ENCODE results near the gene SLC12A9.

SLC12A9 gene

DNA sequence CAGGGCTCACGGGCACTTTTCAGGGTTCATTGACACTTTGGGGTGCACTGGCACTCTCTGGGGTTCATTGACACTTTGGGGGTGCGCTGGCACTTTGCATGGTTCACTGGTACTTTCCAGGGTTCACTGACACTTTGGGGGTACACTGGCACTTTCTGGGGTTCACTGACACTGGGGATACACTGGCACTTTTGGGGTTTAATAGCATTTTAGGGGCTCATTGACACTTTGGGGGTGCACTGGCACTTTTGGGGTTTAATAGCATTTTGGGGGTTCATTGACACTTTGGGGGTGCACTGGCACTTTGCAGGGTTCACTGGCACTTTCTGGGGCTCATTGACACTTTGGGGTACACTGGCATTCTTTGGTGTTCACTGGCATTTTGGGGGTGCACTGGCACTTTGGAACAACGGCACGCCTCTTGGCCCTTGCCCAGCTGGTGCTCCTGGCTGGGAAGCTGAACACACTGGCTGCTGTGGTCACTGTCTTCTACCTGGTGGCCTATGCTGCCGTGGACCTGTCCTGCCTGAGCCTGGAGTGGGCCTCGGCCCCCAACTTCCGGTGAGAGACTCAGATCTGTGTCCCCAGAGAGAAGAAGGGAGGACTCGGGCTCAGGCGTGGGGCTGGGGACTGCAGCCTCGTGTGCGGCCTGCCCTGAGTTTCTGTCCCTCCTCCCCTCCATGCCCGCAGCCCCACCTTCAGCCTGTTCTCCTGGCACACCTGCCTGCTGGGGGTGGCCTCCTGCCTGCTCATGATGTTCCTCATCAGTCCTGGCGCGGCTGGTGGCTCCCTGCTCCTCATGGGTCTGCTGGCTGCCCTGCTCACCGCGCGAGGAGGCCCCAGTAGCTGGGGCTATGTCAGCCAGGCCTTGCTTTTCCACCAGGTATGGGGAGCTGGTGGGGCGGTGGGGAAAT, 8.4 kb downstream of the SLC12A9 start:
- no peak for DNase-seq

DNA sequence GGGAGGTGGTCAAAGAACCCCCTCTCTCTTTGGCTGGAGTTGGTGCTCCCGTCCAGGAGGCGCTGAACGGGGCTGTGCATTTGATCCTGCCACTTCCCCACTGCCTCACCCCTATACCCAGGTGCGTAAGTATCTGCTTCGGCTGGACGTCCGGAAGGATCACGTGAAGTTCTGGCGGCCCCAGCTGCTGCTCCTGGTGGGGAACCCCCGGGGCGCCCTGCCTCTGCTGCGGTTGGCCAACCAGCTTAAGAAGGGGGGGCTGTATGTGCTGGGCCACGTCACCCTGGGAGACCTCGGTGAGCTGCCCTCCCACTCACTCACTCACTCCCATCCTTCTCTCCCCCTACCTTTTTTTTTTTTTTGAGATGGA, 9.1 kb downstream of the SLC12A9 start:
- DNase-seq, result no peak

DNA sequence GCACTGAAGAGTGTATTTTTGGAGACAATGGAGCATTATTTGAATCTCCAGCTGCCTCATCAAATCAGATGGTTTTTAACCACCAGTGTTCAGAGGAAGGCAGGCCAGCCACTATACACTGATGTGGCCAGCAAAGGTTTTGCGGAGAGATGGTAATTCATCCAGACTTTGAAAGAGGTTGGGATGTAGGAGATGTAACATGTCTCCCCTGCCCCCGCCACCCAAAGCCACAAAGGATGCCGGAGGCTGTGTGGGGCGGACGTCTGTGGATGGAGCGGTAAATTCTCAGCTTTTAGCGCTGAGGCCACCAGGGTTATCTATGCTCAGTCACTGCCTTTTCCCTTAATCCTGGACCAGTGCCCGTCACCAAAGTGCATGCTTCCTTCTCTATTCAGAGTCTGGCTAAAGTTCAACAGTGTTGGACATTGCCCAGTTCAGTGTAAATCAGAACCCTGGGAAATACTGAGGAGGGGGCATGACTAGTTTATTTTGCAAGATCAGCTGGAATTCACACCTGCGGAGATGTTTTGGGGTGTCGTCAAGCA, 11.0 kb downstream of the SLC12A9 start:
- peak in 6 of 56 donors; percentile 6 to 57 (median 32) for DNase-seq

DNA sequence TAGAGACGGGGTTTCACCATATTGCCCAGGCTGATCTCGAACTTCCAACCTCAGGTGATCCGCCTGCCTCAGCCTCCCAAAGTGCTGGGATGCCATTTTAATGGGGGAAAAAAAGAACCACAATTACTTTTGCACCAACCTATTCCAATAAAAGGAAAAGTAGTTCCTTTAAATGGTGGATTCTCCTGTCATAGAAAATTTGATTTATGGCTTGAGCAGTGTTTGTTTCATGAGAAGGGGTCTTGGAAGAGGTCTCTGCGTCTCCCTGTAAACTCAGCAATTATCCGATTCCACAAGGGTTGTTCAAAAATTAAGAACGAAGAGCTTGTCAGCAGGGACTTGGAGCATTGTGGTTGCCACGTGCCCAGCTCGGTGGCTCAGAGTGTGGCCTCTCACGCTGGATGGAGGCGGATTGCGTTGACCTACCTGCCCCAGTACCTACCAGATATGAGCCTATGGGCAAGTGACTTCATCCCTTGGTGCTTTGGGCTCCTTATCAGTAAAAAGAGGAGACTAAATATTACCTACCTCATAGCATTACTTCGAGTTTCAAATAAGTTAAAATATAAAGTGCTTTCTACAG, 11.8 kb downstream of the SLC12A9 start:
- DNase-seq, result no peak

DNA sequence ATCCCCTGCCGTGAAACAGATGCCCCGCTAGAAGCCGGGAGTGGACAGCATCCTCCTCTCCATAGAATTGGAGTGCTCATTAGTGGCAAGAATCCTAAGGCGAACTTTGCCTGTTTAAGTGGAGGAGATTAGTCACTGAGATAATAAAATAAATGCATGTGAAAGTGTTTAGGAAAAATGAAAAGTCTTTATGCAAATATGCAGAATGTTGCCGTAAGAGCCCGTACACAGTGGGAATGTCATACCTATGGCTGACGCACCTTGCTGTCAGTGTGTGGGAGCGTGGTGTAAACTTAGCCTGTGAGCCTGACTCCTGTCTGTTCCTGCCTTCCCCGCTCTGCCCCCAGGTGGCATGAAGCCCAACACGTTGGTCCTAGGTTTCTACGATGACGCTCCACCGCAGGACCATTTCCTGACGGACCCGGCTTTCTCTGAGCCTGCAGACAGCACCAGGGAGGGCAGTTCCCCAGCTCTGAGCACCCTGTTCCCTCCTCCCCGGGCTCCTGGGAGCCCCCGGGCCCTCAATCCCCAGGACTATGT, 12.9 kb downstream of the SLC12A9 start:
- DNase-seq, result no peak

DNA sequence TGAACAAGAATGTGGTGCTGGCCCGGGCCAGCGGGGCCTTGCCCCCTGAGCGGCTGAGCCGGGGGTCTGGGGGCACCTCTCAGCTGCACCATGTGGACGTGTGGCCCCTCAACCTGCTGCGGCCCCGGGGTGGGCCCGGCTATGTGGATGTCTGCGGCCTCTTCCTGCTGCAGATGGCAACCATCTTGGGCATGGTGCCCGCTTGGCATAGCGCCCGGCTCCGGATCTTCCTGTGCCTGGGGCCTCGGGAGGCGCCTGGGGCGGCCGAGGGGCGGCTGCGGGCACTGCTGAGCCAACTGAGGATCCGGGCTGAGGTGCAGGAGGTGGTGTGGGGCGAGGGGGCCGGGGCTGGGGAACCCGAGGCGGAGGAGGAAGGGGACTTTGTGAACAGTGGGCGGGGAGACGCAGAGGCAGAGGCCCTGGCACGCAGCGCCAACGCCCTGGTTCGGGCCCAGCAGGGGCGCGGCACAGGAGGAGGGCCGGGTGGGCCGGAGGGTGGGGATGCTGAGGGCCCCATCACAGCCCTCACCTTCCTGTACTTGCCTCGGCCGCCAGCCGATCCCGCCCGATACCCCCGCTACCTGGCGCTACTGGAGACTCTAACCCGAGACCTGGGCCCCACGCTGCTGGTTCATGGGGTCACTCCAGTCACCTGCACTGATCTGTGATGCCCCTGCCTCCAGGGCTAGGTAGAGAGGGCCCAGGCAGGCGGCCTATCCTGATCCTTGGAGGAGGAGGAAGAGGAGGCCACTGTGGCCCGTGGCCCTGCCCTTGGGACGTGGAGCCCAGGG, 13.6 kb downstream of the SLC12A9 start:
- peak in 55 of 56 donors; percentile 27 to 94 (median 69) for DNase-seq

DNA sequence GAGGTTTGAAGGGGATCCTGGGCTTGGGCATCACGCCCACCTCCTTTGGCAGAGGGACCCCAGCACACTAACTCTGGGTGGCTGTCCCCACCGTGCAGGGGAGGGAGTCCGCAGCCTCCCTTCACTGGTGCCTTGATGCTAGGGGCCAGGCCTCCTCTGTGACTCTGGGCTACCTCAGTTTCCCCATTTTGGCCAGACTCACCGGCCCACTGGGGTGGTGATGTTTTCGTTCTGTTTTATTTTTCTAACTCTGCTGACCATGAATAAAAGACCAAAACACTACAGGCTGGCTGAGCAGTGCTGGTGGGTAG, 14.2 kb downstream of the SLC12A9 start:
- DNase-seq, result no peak

DNA sequence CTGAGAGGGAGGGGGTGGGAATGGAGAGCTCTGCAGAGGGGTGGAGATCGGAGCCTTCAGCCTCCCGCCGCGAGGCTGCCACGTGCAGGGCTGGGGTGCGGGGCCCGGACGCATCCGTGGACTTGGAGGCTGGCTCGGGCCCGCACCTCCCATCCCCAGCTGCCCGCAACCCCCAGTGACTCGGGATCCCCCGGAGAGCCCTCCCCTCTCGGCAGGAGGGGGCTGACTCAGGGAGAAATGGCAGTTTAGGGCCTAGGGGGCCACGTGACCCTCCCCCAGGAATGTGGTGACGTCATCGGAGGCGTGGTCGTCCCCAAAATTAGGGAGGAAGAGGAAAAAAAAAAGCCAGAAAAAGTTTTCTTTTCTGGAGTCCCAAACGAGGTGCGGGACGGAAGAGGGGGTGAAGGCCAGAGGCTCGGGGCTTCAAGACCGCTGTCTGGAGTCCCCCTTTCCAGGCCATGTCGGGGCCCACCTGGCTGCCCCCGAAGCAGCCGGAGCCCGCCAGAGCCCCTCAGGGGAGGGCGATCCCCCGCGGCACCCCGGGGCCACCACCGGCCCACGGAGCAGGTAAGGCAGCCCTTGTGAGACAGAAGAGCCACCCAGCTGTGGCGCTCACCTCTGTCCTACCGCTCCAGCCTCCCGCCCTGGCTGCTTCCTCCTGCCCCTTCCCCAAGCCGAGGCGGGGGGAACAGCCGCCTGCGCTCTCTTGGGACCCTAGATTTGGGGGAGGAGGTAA, 14.7 kb downstream of the SLC12A9 start, which contains the start of gene TRIP6:
TRIP6 (plus strand) TSS at position 348 of the 736 bp plus-strand sequence; CDS start at position 459, 111 bp downstream.
- peak in 53 of 56 donors; percentile 15 to 88 (median 62) for DNase-seq

DNA sequence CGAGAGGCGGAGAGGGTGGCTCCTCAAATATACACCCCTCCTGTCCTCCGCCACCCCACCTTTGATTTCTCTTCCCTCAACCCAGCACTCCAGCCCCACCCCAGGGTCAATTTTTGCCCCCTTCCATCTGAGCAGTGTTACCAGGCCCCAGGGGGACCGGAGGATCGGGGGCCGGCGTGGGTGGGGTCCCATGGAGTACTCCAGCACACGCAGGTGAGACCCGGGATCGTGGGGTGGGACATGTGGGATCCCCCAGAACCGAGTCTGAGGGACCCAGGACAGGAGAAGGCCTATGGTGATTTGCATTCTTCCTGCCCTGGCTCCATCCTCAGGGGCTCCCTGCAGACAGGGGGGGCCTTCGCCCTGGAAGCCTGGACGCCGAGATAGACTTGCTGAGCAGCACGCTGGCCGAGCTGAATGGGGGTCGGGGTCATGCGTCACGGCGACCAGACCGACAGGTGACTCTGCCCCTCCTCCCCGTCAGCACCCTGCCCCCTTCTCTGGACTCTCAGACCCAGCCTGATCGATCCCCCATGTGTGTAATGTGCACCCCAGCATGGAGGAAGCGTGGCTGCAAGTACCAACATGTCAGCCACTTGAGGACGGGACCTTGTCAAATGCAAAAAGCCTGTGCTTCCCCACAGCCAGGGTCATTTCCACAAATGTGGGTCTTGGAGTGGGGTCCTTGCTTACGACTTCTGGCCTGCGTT, 15.4 kb downstream of the SLC12A9 start:
- DNase-seq, result peak in 2 of 56 donors; percentile 18 to 28

DNA sequence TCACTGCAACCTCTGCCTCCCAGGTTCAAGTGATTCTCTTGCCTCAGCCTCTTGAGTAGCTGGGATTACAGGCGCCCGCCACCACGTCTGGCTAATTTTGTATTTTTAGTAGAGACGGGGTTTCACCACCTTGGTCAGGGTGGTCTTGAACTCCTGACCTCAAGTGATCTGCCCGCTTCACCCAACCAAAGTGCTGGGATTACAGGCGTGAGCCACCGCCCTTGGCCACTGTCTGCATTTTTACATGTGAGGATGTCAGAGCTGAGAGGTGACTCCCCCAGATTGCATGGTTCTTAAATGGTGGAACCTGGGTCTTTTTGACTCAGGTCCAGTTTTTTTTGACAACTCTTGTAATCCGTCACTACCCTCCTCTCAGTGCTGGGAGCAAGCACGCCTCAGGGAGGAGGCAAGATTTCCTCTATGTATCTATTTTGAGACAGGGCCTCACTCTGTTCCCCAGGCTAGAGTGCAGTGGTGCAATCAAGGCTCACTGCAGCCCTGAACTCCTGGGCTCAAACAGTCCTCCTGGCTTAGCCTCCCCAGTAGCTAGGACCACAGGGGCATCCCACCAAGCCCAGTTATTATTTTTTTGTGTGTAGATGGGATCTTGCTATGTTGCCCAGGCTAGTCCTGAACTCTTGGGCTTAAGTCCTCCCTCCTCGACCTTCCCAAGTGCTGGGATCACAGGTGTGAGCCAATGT, 21.2 kb downstream of the SLC12A9 start:
- DNase-seq, result no peak

DNA sequence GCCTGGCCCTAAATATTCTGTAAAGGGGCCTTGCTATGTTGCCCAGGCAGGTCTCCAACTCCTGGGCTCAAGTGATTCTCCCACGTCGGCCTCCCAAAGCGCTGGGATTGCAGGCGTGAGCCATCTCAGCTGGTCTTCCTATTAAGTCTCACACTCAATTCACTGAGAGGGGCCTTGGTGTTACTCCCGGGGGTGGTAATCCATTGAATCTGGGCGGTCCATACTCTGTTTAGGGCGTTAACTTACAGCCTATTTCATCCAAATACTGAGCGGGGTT, 21.7 kb downstream of the SLC12A9 start:
- DNase-seq, result peak in 2 of 56 donors; percentile 48 to 50

DNA sequence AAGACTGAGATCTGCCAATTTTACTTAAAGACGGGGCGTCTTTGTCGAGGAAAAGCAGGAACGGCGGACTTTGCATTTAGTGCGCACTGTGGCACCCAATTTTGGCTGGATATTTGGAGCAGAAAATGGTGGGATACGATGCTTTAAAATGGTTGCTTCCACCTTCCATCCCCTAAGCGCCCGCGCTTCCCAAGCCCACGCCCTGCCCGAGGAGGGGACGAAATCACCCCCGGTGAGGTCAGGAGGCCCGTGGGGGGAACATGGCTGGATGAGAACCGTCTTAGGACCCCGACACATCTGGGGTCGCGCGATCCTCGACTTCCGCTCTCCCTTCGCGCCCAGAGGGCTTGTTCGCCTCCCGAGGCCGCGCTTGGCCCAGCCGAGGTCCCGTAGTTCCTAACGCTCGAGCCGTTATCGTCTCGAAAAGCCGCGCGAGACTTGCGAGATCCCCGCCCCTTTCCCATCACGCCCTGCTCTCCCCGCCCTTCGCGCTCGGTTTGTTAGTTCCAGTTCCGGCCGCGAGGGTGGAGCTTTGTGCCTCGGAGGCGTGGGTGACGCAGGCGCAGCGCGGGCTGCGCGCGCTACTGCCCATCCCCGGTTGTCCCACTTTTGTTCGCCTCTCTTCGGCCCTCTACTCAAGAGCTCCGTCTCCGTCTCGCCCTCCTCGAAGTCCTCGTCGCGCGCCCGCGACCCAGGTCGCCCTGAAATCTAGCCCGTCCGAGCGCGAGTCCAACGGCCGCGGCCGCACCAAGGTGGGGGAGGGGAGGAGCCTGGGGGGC, 22.3 kb downstream of the SLC12A9 start, which contains the start of gene SRRT:
SRRT (plus strand) TSS at position 527 of the 779 bp plus-strand sequence. CDS start 488 bp downstream, outside the sequence.
- DNase-seq, result peak; percentile 50 to 99 (median 97)

DNA sequence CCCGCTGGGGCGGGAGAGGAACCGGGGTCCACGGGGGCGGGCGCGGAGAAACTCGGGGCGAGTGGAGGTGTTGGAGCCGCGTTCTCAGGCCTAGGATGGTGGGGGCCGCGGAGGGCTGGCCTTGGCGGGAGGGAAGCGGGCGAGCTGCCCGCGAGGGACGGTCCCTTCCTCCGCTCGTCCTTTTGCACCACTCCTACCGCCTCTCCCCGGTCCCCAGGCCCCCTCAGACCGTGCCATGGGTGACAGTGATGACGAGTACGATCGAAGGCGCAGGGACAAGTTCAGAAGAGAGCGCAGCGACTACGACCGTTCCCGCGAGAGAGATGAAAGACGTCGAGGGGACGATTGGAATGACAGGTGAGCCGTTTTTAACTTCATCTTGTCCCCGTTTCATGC, 22.8 kb downstream of the SLC12A9 start:
- DNase-seq, result peak in 3 of 56 donors; percentile 51 to 69 (median 55)

DNA sequence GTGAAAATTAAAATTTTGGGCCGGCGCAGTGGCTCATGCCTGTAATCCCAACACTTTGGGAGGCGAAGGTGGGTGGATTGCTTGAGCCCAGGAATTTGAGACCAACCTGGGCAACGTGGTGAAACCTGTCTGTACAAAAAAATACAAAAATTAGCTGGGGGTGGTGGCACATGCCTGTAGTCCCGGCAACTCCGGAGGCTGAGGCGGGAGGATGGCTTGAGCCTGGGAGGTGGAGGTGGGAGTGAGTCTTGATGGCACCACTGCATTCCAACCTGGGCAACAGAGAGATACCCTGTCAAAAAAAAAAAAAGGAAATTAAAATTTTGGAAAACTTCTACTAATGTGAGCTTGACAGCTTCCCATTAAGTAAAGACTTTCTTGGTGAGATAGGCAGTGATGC, 25.5 kb downstream of the SLC12A9 start:
- DNase-seq, result no peak

DNA sequence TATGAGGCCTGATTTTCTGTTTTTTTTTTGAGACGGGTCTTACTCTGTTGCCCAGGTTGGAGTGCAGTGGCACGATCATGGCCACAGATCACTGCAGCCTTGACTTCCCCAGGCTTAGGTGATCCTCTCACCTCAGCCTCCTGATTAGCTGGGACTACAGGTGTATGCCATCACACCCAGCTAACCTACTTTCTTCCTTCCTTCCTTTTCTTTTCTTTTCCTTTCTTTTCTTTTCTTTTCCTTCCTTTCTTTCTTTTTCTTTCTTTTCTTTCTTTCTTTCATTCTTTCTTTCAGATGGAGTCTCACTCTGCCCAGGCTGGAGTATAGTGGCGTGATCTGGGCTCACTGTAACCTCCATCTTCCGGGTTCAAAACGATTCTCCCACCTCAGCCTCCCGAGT, 26.2 kb downstream of the SLC12A9 start:
- DNase-seq, result no peak

DNA sequence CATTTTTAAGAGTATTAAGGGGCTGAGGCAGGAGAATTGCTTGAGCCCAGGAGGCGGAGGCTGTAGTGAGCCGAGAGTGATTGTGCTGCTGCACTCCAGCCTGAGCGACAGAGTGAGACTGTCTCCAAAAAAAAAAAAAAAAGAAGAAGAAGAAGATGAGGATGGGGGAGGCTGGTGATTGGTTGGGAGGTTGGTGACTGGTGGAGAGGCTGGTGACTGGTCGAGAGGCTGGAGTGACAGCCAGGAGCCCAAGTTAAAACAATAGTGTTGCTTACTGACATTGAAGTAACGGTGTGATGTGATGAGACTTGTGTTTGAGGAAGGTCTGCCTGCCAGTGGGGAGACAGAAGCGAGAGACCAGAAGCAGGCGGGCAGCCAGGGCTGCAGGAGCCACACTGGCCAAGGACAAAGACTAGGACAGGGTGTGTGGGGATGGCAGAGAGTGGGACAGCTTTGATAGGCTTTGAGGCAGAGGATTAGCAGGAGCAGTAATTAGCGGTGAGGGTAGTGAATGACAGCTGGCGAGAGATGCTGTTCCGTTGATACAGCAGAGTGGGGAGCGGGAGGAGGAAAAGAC, 27.3 kb downstream of the SLC12A9 start:
- peak in 26 of 56 donors; percentile 14 to 55 (median 38) for DNase-seq

DNA sequence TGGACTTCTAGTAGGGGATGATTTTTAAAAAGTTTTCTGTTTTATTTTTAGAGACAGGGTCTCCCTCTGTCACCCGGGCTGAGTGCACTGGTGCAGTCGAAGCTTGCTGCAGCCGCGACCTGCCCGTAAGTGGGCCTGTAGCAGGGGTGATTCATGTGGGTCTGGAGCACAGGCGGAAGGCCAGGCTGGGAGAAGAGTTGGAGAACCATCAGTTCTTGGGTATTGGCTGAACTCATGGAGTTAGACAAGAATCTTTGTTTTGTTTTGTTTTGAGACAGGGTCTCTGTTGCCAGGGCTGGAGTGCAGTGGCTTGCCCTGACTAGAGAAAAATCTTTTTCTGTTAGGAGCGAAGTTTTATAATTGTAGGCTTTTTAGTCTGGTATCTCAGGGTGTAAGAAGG, 28.1 kb downstream of the SLC12A9 start:
- DNase-seq, result peak in 4 of 56 donors; percentile 10 to 35 (median 20)

DNA sequence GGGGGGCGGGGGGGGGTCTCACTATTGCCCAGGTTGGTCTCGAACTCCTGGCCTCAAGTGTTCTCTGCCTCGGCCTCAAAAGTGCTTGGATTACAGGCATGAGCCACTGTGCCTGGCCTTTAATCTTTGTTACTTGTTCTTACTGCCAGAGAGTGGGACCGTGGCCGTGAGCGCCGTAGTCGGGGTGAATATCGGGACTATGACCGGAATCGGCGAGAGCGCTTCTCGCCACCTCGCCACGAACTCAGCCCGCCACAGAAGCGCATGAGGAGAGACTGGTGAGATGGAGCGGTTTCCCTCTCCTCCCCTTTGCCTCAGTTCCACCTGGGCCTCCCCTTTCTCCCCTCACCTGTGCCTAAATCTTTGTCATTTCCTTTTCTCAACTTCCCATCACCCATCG, 28.6 kb downstream of the SLC12A9 start:
- no peak for DNase-seq

Measured in amygdala (tissue), 56 donors.